Measurements from ENCODE around the gene KRTAP4-12.
"Not testable (repeated sequence)": the region's sequence is repeated elsewhere in the genome, so short reads cannot be mapped to it uniquely, and the experiment has no call there.

KRTAP4-12 gene

DNA sequence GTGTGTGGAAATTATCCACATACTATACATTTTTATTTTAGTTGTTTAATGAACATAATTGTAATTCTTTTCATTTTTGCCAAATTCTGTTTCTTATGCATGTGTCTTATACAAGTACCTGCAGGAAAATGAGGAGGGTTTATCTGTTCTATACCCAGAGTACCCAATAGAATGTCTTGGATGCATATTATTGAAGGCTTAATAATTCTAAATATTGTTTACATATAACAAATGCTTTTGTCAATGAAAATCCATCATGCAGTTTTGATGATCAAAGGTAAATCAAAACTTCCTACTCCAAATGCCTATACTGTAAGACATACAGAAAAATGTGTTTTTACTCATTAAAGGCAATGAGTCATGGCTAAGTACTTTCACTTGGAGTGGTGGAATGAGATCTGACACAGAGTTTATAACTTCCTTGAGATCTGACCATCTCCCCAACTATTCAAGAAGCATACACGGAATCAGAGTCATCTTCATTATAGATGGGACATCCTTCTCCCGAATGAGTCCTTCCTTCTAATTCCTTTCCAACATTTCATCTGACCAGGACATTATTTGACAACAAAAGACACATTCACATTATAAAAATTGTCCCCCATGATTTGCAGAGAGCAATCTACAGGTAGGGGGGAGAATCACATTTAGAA is 19.5 kb downstream of the KRTAP4-12 start:
- no CpG with 5 or more reads among the region's 2 CpGs for WGBS (ENCODE audit: insufficient coverage)
- H3K27ac ChIP-seq (ENCODE audit: insufficient read depth in 1 of 2, low read depth in 1 of 2, low read length in 2 of 2, poor library complexity in 1 of 2, severe bottlenecking in 2 of 2); H3K4me3 ChIP-seq (ENCODE audit: control insufficient read depth in 1 of 7, extremely low read depth in 1 of 7, insufficient read depth in 4 of 7, low read depth in 2 of 7, low read length in 6 of 7); H3K27me3 ChIP-seq (replicated peaks in 2 of 5; ENCODE audit: control insufficient read depth in 4 of 5, insufficient read depth in 5 of 5, low read length in 4 of 5); H3K9me3 ChIP-seq (ENCODE audit: control extremely low read depth in 1 of 5, control insufficient read depth in 4 of 5, insufficient read depth in 2 of 5, low read depth in 1 of 5, low read length in 4 of 5); H3K36me3 ChIP-seq (ENCODE audit: control insufficient read depth in 4 of 4, insufficient read depth in 4 of 4, low read length in 3 of 4); DNase-seq; CTCF ChIA-PET; POLR2A ChIA-PET: not testable (repeated sequence)
- peaks cover 0 to 18% (median 11%) of the 10 kb centered on the region in 4 experiments for H3K4me1 ChIP-seq (ENCODE audit: control extremely low read depth in 1 of 4, control insufficient read depth in 4 of 4, insufficient read depth in 4 of 4, low read length in 3 of 4)

DNA sequence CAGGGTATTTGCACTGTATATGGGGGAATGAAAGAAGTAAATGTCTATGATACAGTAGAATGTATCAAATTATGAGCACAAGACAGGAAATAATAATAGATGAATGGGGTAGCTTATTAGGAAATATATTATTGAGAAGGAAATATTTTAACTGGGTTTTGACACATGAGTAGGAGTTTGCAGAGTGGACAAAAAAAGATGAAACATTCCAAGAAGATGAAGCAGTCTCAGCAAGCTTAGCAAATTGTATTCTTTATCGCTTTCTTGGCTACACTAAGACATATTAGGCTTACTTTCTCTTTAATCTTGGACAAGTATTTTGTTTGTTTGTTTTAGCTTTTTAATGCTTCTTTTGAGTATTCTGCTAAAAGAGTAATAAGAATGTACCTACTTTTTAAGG is 20.1 kb downstream of the KRTAP4-12 start:
- CTCF ChIA-PET = no interaction called here
- WGBS (ENCODE audit: insufficient coverage) = no CpG with 5 or more reads among the region's 1 CpG

DNA sequence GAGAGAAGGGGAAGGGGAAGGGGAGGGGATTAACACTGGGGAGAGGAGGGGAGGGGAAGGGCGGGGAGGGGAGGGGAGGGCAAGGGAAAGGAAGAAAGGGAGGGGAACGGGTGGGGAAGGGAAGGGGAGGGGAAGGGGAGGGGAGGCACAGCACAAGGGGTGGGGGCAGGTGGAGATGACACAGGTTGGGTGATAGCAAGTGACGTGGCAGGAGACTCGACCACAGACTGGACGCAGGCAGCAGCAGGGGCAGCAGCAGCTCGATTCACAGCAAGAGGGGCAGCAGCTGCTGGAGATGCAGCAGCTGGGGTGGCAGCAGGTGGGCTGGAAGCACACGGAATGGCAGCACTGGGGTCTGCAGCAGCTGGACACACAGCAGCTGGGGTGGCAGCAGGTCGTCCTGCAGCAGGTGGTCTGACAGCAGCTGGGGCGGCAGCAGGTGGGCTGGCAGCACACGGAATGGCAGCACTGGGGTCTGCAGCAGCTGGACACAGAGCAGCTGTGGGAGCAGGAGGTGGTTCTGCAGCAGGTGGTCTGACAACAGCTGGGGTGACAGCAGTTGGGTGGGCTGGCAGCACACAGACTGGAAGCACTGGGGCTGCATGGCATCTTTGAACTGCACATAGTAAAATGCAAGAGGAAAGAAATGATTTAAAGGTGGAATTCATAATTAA is 22.3 kb downstream of the KRTAP4-12 start, which contains the start of gene KRTAP4-16:
KRTAP4-16 (minus strand) TSS at position 624 of the 674 bp plus-strand sequence; CDS start at position 624, 0 bp downstream.
- H3K4me1 ChIP-seq (ENCODE audit: control extremely low read depth in 1 of 4, control insufficient read depth in 4 of 4, insufficient read depth in 4 of 4, low read length in 3 of 4) = peaks cover 0 to 8% (median 3%) of the 10 kb centered on the region in 4 experiments
- H3K4me3 ChIP-seq (ENCODE audit: control insufficient read depth in 1 of 7, extremely low read depth in 1 of 7, insufficient read depth in 4 of 7, low read depth in 2 of 7, low read length in 6 of 7) = no peak within 1 kb of the TSS
- 96% methylated on average over 8 of the region's 10 CpGs for WGBS (ENCODE audit: insufficient coverage)
- H3K36me3 ChIP-seq (ENCODE audit: control insufficient read depth in 4 of 4, insufficient read depth in 4 of 4, low read length in 3 of 4) = no peaks in the 10 kb centered on the region
- CTCF ChIA-PET = no interaction called here
- DNase-seq = no peak
- no peak within 1 kb of the TSS for H3K27ac ChIP-seq (ENCODE audit: insufficient read depth in 1 of 2, low read depth in 1 of 2, low read length in 2 of 2, poor library complexity in 1 of 2, severe bottlenecking in 2 of 2)
- POLR2A ChIA-PET = no interaction called here
- no peaks in the 10 kb centered on the region for H3K27me3 ChIP-seq (replicated peaks in 2 of 5; ENCODE audit: control insufficient read depth in 4 of 5, insufficient read depth in 5 of 5, low read length in 4 of 5)
- no peaks in the 10 kb centered on the region for H3K9me3 ChIP-seq (ENCODE audit: control extremely low read depth in 1 of 5, control insufficient read depth in 4 of 5, insufficient read depth in 2 of 5, low read depth in 1 of 5, low read length in 4 of 5)

More for the DNA sequence above, 20.1 kb downstream of the KRTAP4-12 start:
- H3K36me3 ChIP-seq (ENCODE audit: control insufficient read depth in 4 of 4, insufficient read depth in 4 of 4, low read length in 3 of 4) = no peaks in the 10 kb centered on the region
- H3K4me1 ChIP-seq (ENCODE audit: control extremely low read depth in 1 of 4, control insufficient read depth in 4 of 4, insufficient read depth in 4 of 4, low read length in 3 of 4) = peaks cover 0 to 17% (median 10%) of the 10 kb centered on the region in 4 experiments
- H3K27me3 ChIP-seq (replicated peaks in 2 of 5; ENCODE audit: control insufficient read depth in 4 of 5, insufficient read depth in 5 of 5, low read length in 4 of 5) = no peaks in the 10 kb centered on the region
- DNase-seq = no peak
- no peak overlapping the region for H3K4me3 ChIP-seq (ENCODE audit: control insufficient read depth in 1 of 7, extremely low read depth in 1 of 7, insufficient read depth in 4 of 7, low read depth in 2 of 7, low read length in 6 of 7)
- POLR2A ChIA-PET = interaction anchor here (0.6 kb wide), 1 partner anchor 197 kb away, joined by 3 read pairs; no protein-coding TSS in a partner anchor
- no peaks in the 10 kb centered on the region for H3K9me3 ChIP-seq (ENCODE audit: control extremely low read depth in 1 of 5, control insufficient read depth in 4 of 5, insufficient read depth in 2 of 5, low read depth in 1 of 5, low read length in 4 of 5)
- H3K27ac ChIP-seq (ENCODE audit: insufficient read depth in 1 of 2, low read depth in 1 of 2, low read length in 2 of 2, poor library complexity in 1 of 2, severe bottlenecking in 2 of 2) = no peak overlapping the region

DNA sequence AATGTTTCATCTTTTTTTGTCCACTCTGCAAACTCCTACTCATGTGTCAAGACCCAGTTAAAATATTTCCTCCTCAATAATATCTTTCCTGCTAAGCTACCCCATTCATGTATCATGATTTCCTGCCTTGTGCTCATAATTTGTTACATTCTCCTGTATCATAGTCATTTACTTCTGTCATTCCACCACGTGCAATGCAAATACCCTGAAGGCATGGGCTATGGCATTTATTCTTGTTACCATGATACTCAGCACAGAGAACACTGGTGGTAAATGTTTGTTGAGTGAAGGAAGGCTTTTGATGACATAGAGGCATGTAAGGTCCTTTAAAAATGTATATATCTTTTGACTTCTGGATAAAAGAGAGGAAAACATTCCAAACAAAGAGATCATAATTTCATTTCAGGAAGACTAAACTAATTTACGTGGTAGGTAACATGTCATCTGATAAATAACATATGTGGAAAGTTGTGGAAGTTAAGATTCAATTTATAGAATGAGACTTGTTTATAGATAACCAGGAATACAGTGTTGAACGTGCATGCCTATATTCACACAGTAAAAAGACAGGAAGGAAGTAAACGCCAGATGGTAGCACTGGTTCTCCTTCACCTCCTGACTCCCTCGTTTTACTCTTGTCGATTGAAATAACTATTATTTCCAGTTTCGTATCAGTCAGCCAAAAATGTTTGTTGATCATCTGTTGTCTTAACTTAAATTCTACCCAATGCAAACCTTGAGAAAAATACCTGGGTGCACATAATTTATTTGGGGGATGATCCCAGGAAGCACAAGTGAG is 24.1 kb downstream of the KRTAP4-12 start:
- POLR2A ChIA-PET; CTCF ChIA-PET; H3K4me3 ChIP-seq (ENCODE audit: control insufficient read depth in 1 of 7, extremely low read depth in 1 of 7, insufficient read depth in 4 of 7, low read depth in 2 of 7, low read length in 6 of 7); H3K36me3 ChIP-seq (ENCODE audit: control insufficient read depth in 4 of 4, insufficient read depth in 4 of 4, low read length in 3 of 4); H3K4me1 ChIP-seq (ENCODE audit: control extremely low read depth in 1 of 4, control insufficient read depth in 4 of 4, insufficient read depth in 4 of 4, low read length in 3 of 4); H3K27me3 ChIP-seq (replicated peaks in 2 of 5; ENCODE audit: control insufficient read depth in 4 of 5, insufficient read depth in 5 of 5, low read length in 4 of 5); H3K9me3 ChIP-seq (ENCODE audit: control extremely low read depth in 1 of 5, control insufficient read depth in 4 of 5, insufficient read depth in 2 of 5, low read depth in 1 of 5, low read length in 4 of 5); H3K27ac ChIP-seq (ENCODE audit: insufficient read depth in 1 of 2, low read depth in 1 of 2, low read length in 2 of 2, poor library complexity in 1 of 2, severe bottlenecking in 2 of 2): not testable (repeated sequence)
- no CpG with 5 or more reads among the region's 7 CpGs for WGBS (ENCODE audit: insufficient coverage)
- DNase-seq = peak in 2 of 3 donors; percentile 41 to 62

DNA sequence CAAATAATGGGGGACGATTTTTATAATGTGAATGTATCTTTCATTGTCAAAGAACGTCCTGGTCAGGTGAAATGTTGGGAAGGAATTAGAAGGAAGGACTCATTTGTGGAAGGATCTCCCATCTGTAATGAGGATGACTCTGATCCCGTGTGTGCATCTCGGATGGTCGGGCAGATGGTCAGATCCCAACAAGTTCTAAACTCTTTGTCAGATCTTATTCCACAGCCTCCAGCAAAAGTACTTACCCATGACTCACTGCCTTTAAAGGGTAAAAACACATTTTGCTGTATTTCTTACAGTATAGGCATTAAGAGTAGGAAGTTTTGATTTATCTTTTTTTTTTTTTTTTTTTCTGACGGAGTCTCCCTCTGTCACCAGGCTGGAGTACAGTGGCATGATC is 25.5 kb downstream of the KRTAP4-12 start:
- ChIA-PET CTCF (no interaction called here), POLR2A (no interaction called here)

DNA sequence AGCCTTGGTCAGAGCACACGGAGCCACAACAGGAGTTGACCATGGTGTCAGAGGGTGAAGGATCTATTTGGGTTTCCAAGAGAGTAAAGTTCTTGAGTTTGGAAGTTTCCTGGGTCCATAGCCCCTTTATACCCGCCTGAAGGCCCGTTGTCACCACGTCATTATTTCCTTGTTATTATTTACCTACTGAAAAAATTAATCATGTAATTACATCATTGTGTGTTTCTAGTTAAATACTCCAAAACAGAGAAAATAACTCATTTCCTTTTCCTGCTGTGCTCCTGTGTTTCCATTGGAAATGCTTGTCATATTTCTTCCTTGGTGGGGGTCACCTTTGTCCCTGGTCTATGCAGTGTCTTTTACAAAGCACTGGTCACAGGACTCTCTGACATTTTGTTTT is 25.9 kb downstream of the KRTAP4-12 start, which contains the start of gene KRTAP4-8:
KRTAP4-8 (minus strand) TSS at position 101 of the 400 bp plus-strand sequence; CDS start at position 43, 58 bp downstream.
- Histone ChIP-seq H3K27me3 (replicated peaks in 2 of 5; ENCODE audit: control insufficient read depth in 4 of 5, insufficient read depth in 5 of 5, low read length in 4 of 5) (no peaks in the 10 kb centered on the region), H3K36me3 (ENCODE audit: control insufficient read depth in 4 of 4, insufficient read depth in 4 of 4, low read length in 3 of 4) (no peaks in the 10 kb centered on the region), H3K4me1 (ENCODE audit: control extremely low read depth in 1 of 4, control insufficient read depth in 4 of 4, insufficient read depth in 4 of 4, low read length in 3 of 4) (peaks cover 0 to 8% (median 3%) of the 10 kb centered on the region in 4 experiments), H3K9me3 (ENCODE audit: control extremely low read depth in 1 of 5, control insufficient read depth in 4 of 5, insufficient read depth in 2 of 5, low read depth in 1 of 5, low read length in 4 of 5) (peaks cover 0 to 4% (median 3%) of the 10 kb centered on the region in 5 experiments), H3K27ac (ENCODE audit: insufficient read depth in 1 of 2, low read depth in 1 of 2, low read length in 2 of 2, poor library complexity in 1 of 2, severe bottlenecking in 2 of 2) (no peak within 1 kb of the TSS), H3K4me3 (ENCODE audit: control insufficient read depth in 1 of 7, extremely low read depth in 1 of 7, insufficient read depth in 4 of 7, low read depth in 2 of 7, low read length in 6 of 7) (no peak within 1 kb of the TSS)
- ChIA-PET CTCF (no interaction called here), POLR2A (no interaction called here)
- no peak for DNase-seq
- 100% methylated on average over 1 of the region's 4 CpGs for WGBS (ENCODE audit: insufficient coverage)

More for the DNA sequence above, 25.5 kb downstream of the KRTAP4-12 start:
- DNase-seq = no peak
- peaks cover 0 to 8% (median 3%) of the 10 kb centered on the region in 4 experiments for H3K4me1 ChIP-seq (ENCODE audit: control extremely low read depth in 1 of 4, control insufficient read depth in 4 of 4, insufficient read depth in 4 of 4, low read length in 3 of 4)
- no peak overlapping the region for H3K27ac ChIP-seq (ENCODE audit: insufficient read depth in 1 of 2, low read depth in 1 of 2, low read length in 2 of 2, poor library complexity in 1 of 2, severe bottlenecking in 2 of 2)
- peaks cover 0 to 4% (median 3%) of the 10 kb centered on the region in 5 experiments for H3K9me3 ChIP-seq (ENCODE audit: control extremely low read depth in 1 of 5, control insufficient read depth in 4 of 5, insufficient read depth in 2 of 5, low read depth in 1 of 5, low read length in 4 of 5)
- H3K36me3 ChIP-seq (ENCODE audit: control insufficient read depth in 4 of 4, insufficient read depth in 4 of 4, low read length in 3 of 4) = no peaks in the 10 kb centered on the region
- WGBS (ENCODE audit: insufficient coverage) = 100% methylated on average over 1 of the region's 6 CpGs
- no peaks in the 10 kb centered on the region for H3K27me3 ChIP-seq (replicated peaks in 2 of 5; ENCODE audit: control insufficient read depth in 4 of 5, insufficient read depth in 5 of 5, low read length in 4 of 5)
- H3K4me3 ChIP-seq (ENCODE audit: control insufficient read depth in 1 of 7, extremely low read depth in 1 of 7, insufficient read depth in 4 of 7, low read depth in 2 of 7, low read length in 6 of 7) = no peak overlapping the region
